Vagina (tissue), 2 donors: ENCODE results near the gene ZNF132.

Experiments
- CTCF ChIP-seq, 3 experiments: fragments of 450-650 bp in 2 of 3; fragments of 200-600 bp in 1 of 3; sonication (generic) in 1 of 3; IDR thresholded peaks; one replicate each; pipeline ENCODE4 v1.5.1; 2017 to 2019; ENCODE audit warnings: antibody characterized with exemption in 3 of 3, mild to moderate bottlenecking in 2 of 3, moderate library complexity in 2 of 3
- POLR2AphosphoS5 ChIP-seq, 2 donors: sonication (generic); formaldehyde crosslinking; IDR thresholded peaks; one replicate each; pipeline ENCODE4 v1.9.0; 2017; ENCODE audit warnings: antibody characterized with exemption in 2 of 2, mild to moderate bottlenecking in 2 of 2, low read depth in 1 of 2; ENCODE audit not compliant: insufficient read depth in 1 of 2

- TF ChIP-seq CTCF (IDR thresholded peaks at IDR 0.05) (no peak), POLR2AphosphoS5 (IDR thresholded peaks at IDR 0.05; ENCODE audit: insufficient read depth in 1 of 2, low read depth in 1 of 2) (no peak)
Observed at GRCh38 chr19:58400316-58400915, 39.5 kb downstream of the ZNF132 start.
